HG02642 (cell line): ENCODE data around the gene EYS.
"Not testable (repeated sequence)": the region's sequence is repeated elsewhere in the genome, so short reads cannot be mapped to it uniquely, and the experiment has no call there.

ENCODE experiments used
- ATAC-seq: cut with Tn5 transposase; IDR thresholded peaks from one replicate; pipeline ENCODE4 v1.9.1; 2021; ENCODE audit warnings: mild to moderate bottlenecking; ENCODE audit not compliant: unreplicated experiment, poor library complexity

The EYS gene

DNA sequence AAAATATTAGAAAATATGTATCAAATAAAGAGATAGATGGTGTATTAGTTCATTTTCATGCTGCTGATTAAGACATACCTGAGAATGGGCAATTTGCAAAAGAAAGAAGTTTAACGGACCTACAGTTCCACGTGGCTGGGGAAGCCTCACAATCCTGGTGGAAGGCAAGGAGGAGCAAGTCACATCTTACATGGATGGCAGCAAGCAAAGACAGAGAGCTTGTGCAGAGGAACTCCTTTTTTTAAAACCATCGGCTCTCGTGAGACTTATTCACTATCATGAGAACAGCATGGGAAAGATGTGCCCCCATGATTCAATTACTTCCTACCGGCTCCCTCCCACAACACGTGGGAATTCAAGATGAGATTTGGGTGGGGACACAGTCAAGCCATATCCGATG is 223.4 kb downstream of the EYS start:
- not testable (repeated sequence) for ATAC-seq

DNA sequence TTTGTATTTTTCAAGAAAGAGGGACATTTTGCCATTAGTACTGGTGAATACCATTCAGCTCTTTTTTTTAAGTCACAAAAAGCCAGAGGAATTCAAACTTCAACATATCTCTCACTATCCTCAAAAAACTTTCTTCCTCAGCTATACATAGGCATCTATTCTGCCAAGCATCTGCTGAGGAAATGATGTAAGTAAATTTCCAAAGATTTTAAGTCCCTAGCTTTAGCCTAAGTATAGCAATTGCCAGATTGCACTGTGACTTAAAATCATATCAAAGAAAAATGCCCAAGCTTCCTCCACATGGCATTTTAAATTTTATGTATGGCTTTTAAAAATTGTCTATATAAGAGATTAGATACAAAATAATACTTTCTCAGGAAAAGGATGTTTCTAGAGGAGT is 237.4 kb downstream of the EYS start:
- ATAC-seq: no peak

DNA sequence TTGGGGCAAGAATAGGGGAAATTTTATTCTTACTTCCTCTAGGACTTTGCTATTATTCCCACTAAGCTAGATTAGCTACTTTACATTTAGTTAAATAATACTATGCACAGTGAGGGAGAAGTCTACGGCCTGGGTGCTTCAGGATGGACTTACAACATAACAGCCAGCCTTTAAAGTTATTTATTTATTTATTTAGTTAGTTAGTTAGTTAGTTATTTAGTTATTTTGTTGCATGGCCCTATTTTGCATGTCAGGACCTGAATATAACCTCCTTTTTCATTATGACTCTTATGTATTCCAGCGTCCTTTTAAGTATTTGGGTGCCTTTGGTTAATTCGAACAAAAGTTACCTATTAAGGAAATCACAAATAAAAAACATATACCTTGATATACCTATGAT is 238.7 kb downstream of the EYS start:
- no peak for ATAC-seq

DNA sequence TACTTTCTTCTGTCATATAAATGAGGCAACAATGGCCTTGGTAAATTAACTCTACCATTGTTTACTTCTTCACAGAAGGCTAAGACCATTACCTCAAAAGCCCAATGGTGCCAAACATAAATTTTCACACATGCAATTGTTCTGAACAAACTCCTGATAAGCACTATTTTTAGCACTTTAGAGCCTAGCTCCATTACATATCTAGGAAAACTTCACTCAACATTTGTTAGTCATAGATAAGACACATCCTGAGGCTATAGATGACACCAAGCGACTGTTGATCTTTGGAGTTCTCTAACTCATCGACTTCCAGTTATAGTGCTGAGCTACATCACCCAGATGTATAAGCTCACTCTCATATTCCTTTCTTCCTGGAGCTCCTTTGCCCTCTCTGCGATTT is 245.9 kb downstream of the EYS start:
- ATAC-seq: no peak

DNA sequence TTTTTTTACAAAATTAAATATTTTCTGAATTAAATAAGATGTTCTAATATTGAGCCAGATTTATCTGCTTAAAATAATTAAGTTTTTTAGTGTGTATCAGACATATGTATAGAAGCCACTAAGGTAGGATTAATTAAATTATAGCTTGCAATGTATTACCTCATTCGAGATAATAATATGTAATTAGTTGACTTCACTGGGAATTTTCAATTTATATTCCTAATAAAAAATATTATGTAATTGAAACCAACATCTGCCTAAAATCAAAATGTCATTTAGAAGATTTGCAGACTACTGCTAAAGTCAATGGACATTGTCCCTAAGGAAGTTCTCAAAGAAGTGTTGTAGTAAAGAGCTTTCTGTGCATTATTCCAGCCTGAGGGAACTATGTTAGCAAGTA is 254.7 kb downstream of the EYS start:
- no peak for ATAC-seq

DNA sequence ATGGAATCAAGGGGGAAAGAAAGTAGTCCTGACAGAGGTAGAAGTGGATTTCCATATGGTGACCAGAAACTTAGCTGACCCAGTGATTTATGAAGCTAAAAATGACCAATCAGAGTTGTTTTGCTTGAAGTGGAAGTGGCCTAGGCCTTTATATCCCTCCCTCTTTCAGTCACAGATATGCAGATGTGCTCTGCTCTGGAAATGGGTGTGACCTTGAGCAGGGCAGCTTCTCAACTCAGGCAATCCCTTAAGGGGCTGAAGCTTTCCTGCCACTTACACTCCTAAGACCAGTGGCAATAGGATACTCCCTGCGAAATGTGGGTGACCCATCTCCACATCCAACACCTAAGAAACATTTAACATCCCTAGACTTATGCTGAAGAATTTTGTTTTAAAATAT is 256.6 kb downstream of the EYS start:
- ATAC-seq: no peak

DNA sequence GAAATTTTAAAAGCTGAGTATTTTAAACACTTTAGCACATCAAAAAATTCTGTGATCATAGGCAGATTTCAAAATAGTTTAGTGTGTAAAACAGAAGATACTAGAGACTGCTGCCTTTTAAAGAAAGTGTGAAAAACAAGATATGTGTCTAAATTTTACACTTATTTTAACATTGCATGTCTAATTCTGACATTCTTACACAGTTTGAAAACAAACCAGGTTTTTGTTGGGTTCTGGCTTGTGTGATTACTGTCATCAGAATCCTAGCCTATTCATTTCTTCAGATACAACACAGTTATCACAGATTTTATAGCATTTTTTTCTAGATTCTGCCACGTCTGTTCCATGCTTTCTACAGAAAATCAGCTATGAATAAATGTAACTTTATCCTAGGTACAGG is 257.1 kb downstream of the EYS start:
- no peak for ATAC-seq

DNA sequence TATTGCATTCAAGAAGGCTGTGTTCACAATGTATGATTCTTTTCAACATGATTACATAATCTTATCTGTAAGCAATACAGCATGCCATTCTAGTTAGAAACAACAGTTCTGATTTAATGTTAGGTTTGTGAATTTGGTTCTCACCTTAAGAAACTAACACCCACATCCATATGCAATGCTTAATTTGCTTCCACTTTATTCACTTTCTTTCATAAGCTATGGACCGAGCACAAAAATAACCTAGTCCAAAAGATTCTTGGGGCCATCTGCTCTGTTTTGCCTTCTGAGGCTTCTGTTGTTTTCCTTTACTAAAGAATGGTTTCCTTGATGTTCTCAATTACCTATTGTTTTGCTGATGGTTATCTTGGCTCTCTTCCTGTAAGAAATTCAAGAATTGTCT is 258.2 kb downstream of the EYS start:
- ATAC-seq: no peak

DNA sequence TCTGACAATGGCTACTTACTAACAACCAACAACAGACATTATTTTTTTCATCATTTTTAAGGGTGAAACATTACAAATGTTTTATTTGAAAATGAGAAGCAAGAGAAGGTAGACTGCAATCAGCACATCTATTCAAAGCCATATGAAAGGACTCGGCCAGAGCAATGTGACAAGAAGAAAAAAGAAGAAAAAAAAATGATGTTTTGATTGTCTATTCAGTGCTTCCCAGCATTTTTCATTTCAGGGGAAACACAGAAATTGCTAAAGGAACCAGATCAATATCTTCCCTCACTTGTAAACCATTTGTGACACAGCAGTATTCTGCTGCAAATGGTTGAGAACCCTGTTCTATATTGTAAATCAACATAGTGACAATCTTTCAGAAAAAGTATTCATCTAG is 270.7 kb downstream of the EYS start:
- ATAC-seq: no peak

DNA sequence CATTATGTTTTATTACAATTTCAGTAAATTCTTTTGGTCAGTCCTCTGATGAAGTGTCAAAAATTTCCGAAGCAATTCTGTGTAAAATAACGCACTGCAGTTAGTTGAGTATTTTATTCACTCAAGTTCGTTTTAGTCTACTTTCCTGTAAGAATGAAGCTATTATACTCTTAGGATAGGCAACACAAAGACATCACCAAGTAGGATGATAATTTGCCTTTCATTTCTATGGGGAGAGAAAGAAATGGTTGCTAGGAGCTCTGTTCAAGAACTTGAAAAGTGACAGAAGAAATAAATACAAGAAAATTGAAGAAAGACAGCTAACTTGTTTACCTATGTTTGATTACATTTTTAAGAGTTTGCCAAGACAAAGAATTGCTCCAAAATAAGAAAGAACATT is 290.4 kb downstream of the EYS start:
- ATAC-seq: no peak

DNA sequence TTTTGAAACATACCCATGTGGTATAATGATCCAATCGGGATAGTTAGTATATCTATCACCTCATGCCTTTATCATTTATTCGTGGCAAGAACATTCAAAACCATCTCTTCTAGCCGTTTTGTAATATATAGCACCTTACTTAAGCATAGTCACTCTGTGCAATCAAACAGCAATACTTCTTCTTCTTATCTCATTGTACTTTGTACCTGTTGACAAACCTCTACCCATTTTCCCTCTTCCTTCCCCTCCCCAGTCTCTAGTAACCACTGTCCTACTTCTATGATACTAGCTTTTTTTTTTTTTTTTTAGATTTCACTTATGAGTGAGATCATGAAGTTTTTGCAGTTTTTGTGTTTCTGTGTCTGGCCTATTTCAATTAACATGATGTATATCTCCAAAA is 296.7 kb downstream of the EYS start:
- ATAC-seq: no peak

DNA sequence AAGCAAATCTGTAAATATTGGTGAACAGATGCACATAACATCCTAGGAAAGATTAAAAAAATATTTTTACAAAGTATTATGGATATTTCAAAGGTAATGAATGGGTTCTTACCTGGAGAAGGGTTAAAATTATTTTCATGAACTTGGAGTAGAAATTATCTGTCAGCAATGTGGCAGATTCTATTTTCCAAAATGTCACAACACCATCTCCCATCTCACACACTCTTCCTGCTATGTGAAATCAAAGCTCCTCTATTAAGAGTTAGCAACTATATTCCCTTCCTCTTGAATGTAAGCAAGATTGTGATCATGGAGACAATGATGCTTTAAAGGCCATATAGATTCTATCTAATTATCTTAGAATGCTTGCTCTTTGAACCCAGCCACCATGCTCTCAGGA is 304.5 kb downstream of the EYS start:
- ATAC-seq: no peak

DNA sequence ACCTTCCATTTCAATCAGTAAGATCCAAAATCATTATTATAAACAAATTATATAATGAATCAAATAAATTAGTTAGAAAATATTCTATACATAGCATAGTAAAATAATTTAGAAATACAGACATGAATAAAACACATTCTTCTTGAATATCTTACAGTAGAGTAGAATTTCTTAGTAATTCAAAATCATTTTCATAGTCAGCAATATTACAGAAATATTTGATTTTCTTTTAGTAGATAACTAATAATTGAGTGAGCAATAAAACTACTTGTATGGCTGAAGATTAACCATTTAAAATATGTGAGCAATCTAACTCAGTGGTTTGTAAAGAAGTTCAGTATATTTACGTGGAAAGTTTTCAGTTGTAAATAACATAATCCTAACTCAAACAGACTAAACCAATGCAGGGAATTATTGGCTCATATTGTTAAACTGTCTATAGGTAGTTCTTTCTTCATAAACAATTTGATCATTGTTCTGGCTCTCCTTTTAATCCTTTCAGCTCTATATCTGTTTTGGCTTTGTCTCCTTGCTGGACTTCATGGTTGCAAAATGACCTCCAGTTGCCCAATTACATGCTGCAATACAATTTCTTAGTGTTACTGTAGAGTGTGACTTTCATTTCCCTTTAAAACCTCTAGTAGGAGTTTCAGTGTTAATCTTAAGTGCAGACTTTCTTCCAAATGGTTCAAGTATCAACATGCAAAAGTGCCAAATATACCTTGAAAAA is 307.5 kb downstream of the EYS start:
- no peak for ATAC-seq

DNA sequence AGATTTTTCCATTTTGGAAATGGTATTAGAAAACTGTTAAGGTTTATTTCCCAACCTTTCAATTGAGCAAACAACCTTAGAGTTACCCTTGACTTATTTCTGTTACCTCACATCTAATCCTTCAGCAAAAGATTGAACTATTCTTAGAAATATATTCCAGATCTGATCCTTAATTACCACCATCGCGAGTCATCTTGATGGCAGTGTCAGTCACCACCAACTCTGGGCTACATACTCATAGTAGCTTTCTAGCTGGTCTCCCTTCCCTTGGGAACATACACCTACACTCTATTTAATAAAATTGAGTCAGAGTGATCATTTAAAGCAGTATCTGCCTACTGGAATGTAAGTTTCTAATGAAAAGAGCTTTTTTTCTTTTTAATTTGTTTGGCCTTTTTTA is 308.2 kb downstream of the EYS start:
- ATAC-seq: no peak

DNA sequence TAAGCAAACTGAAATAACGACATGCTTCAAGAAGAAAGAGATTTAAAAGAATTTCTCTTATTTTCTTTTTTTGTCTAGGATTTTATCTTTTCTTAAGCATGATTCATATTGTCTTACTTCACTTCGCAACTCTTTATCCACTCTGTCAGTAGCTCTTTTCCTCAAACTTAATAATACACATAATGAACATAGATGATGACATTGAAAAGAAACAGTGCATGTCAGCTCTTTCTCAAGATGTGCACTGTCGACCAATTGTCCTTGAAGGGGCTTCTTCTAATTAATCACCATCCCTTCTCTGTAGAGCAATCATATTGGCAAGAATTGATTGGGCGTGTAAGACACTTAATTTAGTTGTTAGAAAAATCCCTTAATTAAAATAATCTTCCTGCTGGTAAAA is 356.5 kb downstream of the EYS start:
- ATAC-seq: no peak

DNA sequence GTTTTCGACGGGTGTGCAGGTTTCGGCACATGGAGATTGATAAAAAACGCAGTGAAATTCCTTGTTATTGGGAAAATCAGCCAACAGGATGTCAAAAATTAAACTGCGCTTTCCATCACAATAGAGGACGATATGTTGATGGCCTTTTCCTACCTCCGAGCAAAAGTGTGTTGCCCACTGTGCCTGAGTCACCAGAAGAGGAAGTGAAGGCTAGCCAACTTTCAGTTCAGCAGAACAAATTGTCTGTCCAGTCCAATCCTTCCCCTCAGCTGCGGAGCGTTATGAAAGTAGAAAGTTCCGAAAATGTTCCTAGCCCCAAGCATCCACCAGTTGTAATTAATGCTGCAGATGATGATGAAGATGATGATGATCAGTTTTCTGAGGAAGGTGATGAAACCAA is 404.4 kb downstream of the EYS start:
- not testable (repeated sequence) for ATAC-seq

DNA sequence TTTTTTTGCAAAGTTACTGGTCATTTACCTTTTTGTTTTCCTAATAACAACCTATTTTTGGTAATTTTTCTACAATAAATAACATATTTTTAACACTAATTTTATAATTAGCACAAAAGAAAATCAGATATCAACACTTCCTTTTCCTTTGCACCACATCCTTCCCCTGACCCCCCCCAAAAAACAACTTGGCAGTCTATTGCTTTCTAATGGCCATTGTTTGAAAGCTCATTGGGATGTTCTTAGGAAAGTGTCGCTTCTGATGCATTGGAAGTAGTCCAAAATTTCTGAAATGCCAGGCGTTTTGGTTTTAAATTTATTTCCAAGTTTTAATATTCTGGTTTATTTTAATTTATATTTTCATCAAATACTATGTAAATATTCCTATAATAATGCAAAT is 407.8 kb downstream of the EYS start:
- no peak for ATAC-seq

DNA sequence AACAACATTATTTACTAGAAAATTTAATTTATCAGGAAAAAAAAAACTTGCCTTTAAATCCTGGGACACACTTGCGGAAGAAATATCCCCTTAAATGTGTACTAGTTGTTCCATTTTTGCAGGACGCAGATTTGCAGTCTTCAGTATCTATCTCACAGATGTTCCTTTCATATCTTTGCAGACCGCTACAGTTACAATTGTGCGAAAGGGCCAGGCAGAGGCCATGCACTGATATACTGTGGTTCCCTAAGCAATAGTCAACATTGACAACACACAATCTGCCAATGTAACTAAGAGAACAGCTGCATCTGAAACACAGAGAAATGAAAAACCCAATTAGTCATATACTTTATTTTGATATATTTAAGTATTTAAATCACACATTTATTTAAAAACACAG is 411.2 kb downstream of the EYS start:
- ATAC-seq: no peak

DNA sequence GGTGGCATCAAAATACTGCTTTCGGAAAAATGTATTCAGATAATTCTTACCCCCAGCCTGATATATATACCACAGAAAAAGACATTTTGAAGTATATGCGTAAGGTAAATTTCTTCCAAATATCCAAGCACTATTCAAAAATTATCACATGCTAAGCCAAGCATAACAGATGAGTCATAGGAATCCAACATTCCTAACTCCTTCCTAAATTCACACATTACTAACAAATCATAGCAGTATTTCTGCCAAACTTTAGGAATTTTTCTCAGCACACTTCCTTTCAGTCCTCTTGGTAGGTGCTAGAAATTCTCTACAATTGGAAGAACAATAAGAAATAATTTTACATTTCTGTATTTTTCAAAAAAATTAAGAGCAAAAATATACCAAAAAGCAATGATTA is 417.5 kb downstream of the EYS start:
- no peak for ATAC-seq

DNA sequence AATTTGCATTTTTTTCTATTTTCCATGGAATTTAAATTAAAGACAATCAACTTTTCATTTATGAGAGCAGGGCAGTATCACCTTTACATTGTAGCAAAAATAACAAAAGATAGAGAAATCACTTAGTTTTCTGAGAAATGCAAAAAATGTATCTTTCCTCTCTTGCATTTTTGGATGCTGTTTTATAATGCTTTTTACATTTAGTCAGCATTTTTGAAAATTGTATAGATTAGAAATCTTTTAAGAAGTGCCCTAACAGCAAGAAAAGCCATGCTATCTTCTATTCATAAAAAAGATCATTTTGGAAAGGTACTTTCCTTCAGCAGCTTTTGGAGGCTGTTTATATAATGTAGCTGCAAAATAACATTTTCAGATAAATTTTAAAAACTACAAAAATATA is 421.8 kb downstream of the EYS start:
- ATAC-seq: no peak

DNA sequence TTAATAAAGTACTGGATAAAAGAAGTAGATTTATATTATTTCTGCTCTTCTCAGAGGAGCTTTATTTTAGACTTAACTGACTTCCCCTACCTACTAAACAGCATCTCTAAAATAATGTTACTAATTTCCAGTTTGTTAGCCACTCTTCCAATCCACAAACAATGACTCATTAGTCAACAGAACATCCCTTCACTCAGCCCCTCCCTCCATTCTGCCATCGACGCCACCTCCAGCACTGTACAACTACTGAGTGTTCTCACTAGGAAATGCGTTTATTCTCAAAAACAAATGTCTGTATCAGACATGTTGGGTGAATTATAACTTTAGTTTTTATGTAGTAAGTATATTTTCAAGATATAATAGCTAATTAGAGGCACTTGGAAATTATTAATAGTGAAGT is 427.0 kb downstream of the EYS start:
- ATAC-seq: no peak

DNA sequence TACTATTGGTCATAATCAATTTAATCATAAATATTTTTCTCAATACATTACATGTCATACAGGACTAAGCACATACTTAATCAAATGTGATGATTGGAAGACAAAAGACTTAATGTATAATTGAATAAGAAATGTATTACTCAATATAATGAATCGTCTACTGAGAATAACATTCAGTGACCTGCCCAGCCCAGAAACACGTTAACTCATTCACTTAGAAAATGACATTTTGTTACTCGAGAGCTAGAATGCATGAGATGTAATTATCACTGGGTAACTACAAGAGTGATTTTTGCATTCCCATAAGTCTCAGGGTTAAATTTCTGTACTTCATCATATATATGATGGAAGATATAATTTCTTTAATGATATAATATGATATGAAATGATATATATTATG is 444.8 kb downstream of the EYS start:
- no peak for ATAC-seq

DNA sequence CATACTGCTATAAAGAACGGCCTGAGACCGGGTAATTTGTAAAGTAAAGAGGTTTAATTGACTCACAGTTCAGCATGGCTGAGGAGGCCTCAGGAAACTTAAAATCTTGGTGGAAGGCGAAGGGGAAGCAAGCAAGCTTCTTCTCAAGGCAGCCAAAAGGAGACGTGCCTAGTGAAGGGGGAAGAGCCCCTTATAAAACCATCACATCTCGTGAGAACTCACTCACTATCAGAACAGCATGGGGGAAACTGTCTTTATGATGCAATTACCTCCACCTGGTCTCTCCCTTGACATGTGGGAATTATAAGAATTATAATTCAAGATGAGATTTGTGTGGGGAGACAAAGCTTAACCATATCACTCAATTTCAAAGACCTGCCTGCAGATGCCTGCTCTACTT is 447.0 kb downstream of the EYS start:
- no peak for ATAC-seq
